AG09309 (cell line): Measurements from ENCODE around the gene PLIN4.

ENCODE experiments used
- DNase-seq: peaks from one replicate; pipeline ENCODE4 v3.0.0-alpha.2; 2010; ENCODE audit warnings: low read depth
- H3K4me3 ChIP-seq: 2 replicates; pipeline ENCODE4 v1.5.1; 2011; ENCODE audit warnings: mild to moderate bottlenecking, low read depth, low read length, moderate library complexity; ENCODE audit not compliant: control insufficient read depth
- TF ChIP-seq, protein P1 (sequence below): IDR thresholded peaks from 2 replicates; pipeline ENCODE4 v1.5.1; 2011; ENCODE audit warnings: mild to moderate bottlenecking, low read depth, low read length, inconsistent platforms; ENCODE audit not compliant: insufficient read depth, control insufficient read depth; ENCODE audit errors: missing control alignments

Gene PLIN4

DNA sequence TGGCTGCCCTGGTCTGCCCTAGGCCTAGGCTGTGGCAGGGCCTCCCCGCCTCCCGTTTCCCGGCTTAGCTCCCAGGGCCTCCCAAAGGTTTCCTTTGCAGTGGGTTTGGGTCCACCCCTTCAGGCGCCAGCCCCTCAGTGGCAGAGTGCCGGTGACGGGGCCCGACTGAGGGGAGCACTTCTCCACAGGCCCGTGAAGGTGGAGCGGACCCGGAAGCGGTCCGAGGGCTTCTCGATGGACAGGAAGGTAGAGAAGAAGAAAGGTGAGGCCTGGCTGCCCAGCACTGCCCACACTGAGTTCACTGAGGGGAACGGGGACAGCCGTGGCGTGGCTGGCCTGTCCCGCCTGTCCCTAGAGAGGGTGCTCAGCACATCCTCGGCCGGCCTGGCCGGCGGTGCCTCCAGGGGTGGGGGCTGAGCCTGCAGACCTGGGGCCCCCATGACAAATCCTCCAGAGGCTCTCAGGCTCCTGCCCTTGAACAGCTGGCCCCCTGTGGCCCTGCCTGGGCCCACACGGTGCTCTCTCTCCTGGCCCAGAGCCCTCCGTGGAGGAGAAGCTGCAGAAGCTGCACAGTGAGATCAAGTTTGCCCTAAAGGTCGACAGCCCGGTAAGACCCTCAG is 20.4 kb downstream of the PLIN4 start:
- DNase-seq, result no peak

DNA sequence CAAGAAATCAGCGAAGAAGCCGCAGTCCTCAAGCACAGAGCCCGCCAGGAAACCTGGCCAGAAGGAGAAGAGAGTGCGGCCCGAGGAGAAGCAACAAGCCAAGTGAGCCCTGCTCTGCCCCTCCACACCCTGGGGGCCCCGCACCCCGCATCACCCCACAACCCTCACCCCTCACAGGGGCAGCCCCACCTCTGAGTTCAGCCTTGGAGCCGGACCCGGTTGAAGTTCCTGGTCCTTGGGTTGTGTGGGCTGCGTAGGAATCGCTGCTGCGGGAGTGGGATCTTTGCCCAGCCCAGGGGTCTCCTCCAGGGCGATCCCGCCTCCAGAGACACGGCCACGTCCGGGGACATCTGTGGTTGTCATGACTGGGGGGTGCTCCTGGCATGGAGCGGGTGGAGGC is 22.0 kb downstream of the PLIN4 start:
- H3K4me3 ChIP-seq, result no peak overlapping the region
- no peak for DNase-seq
- TF ChIP-seq, protein P1, sequence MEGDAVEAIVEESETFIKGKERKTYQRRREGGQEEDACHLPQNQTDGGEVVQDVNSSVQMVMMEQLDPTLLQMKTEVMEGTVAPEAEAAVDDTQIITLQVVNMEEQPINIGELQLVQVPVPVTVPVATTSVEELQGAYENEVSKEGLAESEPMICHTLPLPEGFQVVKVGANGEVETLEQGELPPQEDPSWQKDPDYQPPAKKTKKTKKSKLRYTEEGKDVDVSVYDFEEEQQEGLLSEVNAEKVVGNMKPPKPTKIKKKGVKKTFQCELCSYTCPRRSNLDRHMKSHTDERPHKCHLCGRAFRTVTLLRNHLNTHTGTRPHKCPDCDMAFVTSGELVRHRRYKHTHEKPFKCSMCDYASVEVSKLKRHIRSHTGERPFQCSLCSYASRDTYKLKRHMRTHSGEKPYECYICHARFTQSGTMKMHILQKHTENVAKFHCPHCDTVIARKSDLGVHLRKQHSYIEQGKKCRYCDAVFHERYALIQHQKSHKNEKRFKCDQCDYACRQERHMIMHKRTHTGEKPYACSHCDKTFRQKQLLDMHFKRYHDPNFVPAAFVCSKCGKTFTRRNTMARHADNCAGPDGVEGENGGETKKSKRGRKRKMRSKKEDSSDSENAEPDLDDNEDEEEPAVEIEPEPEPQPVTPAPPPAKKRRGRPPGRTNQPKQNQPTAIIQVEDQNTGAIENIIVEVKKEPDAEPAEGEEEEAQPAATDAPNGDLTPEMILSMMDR, result no peak

More for the DNA sequence above, 20.4 kb downstream of the PLIN4 start:
- TF ChIP-seq, protein P1, result no peak
- no peak overlapping the region for H3K4me3 ChIP-seq

DNA sequence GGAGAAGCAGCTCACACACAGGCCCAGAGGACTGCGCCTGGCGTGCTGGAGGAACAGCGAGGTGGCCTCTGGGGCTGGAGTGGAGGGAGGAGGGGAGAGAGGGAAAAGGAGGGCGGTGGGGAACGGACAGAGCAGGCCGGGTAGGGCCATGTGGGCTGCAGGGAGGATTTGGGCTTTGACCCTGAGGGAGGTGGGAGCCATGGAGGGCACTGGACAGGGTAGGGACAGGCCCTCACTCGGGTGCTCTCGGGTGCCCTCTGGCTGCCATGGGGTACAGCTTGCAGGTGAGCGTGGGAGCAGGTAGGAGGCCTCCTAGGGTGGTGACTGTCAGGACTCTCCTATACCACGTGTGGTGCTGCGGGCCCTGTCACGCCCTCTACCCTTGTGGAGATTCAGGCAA is 22.8 kb downstream of the PLIN4 start:
- no peak for DNase-seq
- TF ChIP-seq, protein P1, result peak; percentile 34
- H3K4me3 ChIP-seq, result no peak overlapping the region

DNA sequence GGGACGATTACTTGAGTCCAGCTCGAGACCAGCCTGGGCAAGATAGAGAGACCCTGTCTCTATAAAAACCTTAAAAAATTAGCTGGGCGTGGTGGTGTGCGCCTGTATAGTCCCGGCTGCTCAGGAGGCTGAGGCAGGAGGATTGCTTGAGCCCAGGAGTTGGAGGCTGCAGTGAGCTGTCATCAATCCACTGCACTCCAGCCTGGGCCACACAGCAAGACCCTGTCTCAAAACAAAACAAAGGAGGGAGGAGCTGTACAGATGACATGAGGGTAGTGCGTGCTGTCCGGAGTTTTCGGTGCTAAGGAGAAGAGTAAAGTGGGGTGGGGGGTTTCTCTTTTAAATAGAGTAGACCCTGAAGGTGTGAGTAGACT is 23.6 kb downstream of the PLIN4 start:
- TF ChIP-seq, protein P1, result no peak
- no peak for DNase-seq
- H3K4me3 ChIP-seq, result no peak overlapping the region

DNA sequence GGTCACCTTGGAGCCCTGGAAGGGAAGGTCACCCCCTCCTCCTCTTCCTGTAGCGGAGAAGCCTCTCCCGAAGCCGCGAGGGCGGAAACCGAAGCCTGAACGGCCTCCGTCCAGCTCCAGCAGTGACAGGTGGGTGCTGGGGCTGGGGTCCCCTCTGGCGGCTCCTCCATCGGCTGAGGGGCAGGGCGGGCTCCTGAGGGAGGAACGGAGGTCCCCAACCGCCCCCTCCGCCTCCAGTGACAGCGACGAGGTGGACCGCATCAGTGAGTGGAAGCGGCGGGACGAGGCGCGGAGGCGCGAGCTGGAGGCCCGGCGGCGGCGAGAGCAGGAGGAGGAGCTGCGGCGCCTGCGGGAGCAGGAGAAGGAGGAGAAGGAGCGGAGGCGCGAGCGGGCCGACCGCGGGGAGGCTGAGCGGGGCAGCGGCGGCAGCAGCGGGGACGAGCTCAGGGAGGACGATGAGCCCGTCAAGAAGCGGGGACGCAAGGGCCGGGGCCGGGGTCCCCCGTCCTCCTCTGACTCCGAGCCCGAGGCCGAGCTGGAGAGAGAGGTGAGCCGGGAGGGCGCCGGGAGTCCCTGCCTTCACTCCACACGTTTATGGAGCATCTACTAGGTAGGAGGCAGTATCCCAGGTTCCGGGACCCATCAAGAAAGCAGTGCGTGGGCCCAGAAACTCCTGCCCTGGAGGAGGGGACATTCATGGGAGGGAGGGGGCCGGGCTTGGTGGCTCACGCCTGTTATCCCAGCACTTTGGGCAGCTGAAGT is 24.2 kb downstream of the PLIN4 start:
- TF ChIP-seq, protein P1, result no peak
- no peak overlapping the region for H3K4me3 ChIP-seq
- no peak for DNase-seq

DNA sequence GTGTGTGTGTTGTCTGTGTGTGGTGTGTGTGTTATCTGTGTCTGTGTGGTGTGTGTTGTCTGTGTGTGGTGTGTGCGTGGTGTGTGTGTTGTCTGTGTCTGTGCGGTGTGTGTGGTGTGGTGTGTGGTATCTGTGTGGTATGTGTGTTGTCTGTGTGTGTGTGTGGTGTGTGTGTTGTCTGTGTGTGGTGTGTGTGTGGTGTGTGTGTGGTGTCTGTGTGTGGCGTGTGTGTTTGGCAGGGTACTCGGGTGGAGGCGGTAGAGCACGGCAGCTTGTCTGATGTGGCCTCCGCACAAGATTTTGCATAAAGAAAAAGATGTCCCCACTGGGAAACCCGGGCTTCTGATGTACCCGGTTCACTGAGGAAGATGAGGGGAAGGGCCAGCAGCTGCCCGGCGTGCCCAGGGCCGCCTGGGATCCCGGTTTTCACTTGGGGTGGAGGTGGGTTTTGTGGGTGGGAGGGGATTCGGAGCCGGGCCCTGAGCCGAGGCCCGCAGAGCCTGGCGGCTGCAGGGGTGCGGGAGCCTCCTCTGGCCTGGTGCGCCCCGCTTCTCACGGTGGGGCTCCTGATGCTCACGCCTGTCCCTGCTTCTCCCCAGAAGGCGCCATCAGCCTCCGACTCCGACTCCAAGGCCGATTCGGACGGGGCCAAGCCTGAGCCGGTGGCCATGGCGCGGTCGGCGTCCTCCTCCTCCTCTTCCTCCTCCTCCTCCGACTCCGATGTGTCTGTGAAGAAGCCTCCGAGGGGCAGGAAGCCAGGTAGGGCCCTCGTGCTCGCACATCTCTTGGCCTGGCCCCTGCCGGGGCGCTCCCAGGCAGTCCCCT is 25.0 kb downstream of the PLIN4 start:
- TF ChIP-seq, protein P1, result no peak
- no peak for DNase-seq
- H3K4me3 ChIP-seq, result no peak overlapping the region
